GM06990 (cell line): Measurements from ENCODE around the gene CTTNBP2NL.
"Not testable (repeated sequence)": the region's sequence is repeated elsewhere in the genome, so short reads cannot be mapped to it uniquely, and the experiment has no call there.

Experiments used
- DNase-seq: peaks from one replicate; pipeline ENCODE4 v3.0.0-alpha.2; 2011; ENCODE audit not compliant: insufficient read length; ENCODE audit errors: extremely low read depth
- H3K27me3 ChIP-seq: replicated peaks from 2 replicates; pipeline ENCODE4 v1.6.0; 2011; ENCODE audit warnings: low read length; ENCODE audit not compliant: control insufficient read depth, insufficient read depth
- H3K36me3 ChIP-seq: 2 replicates; pipeline ENCODE4 v1.5.1; 2011; ENCODE audit warnings: low read length; ENCODE audit not compliant: control insufficient read depth, insufficient read depth
- H3K4me3 ChIP-seq: replicated peaks from 2 replicates; pipeline ENCODE4 v1.5.1; 2011; ENCODE audit warnings: low read depth, mild to moderate bottlenecking, control low read depth, low read length
- CTCF ChIP-seq: IDR thresholded peaks from 2 replicates; pipeline ENCODE4 v1.5.1; 2011; ENCODE audit warnings: low read length, control low read depth, mild to moderate bottlenecking, inconsistent platforms; ENCODE audit not compliant: insufficient read depth, poor library complexity, severe bottlenecking

CTTNBP2NL gene

GRCh38 chr1:112472142-112472541 is 76.1 kb downstream of the CTTNBP2NL start:
- H3K36me3 ChIP-seq = no peaks in the 10 kb centered on the region

GRCh38 chr1:112477550-112477949 is 81.5 kb downstream of the CTTNBP2NL start:
- no peak for DNase-seq
- Histone ChIP-seq H3K27me3 (no peaks in the 10 kb centered on the region), H3K4me3 (no peak overlapping the region), H3K36me3 (no peaks in the 10 kb centered on the region)
- TF ChIP-seq CTCF = no peak

More at GRCh38 chr1:112472142-112472541, 76.1 kb downstream of the CTTNBP2NL start:
- no peaks in the 10 kb centered on the region for H3K27me3 ChIP-seq
- no peak for TF ChIP-seq CTCF
- H3K4me3 ChIP-seq = no peak overlapping the region
- DNase-seq = no peak

DNA sequence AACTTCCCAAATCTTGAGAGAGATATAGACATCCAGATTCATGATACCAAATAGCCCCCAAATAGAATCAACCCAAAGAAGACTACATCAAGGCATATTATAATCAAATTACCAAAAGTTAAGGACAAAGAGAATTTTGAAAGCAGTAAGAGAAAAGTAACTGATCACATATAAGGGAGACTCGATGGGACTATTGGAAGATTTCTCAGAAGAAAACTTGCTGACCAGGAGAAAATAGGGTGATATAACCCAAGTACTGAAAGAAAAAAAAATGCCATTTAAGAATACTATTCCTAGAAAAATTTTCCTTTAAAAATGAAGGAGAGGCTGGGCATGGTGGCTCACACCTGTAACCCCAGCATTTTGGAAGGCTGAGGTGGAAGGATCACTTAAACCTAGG is 82.3 kb downstream of the CTTNBP2NL start:
- TF ChIP-seq CTCF = no peak
- DNase-seq = no peak
- Histone ChIP-seq H3K4me3 (no peak overlapping the region), H3K36me3 (no peaks in the 10 kb centered on the region), H3K27me3 (no peaks in the 10 kb centered on the region)

DNA sequence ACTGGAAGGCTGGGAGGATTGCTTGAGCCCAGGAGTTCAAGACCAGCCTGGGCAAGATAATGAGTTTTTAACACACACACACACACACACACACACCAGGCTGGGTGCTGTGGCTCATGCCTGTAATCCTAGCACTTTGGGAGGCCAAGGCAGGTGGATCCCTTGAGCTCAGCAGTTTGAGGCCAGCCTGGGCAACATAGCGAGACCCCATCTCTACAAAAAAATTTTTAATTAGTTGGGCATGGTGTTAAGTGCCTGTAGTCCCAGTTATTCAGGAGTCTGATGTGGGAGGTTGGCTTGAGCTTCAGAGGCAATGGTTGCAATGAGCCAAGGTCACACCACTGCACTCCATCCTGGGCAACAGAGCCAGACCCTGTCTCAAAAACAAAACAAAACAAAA is 90.0 kb downstream of the CTTNBP2NL start:
- not testable (repeated sequence) for H3K36me3 ChIP-seq, H3K27me3 ChIP-seq, H3K4me3 ChIP-seq, DNase-seq

- H3K27me3 ChIP-seq, DNase-seq, H3K36me3 ChIP-seq, H3K4me3 ChIP-seq: not testable (repeated sequence)
Measured at GRCh38 chr1:112487686-112488085, 91.7 kb downstream of the CTTNBP2NL start.

GRCh38 chr1:112488141-112488540 is 92.1 kb downstream of the CTTNBP2NL start:
- H3K4me3 ChIP-seq = no peak overlapping the region
- H3K36me3 ChIP-seq = no peaks in the 10 kb centered on the region
- no peak for TF ChIP-seq CTCF
- H3K27me3 ChIP-seq = no peaks in the 10 kb centered on the region
- DNase-seq = no peak

- TF ChIP-seq CTCF = no peak
- no peak for DNase-seq
- Histone ChIP-seq H3K36me3 (no peaks in the 10 kb centered on the region), H3K27me3 (no peaks in the 10 kb centered on the region), H3K4me3 (no peak overlapping the region)
Measured at GRCh38 chr1:112492076-112492475, 96.1 kb downstream of the CTTNBP2NL start.
